ENCODE data around the gene ZYG11B. TPM values are rescaled to one million over a fixed set of nuclear protein-coding genes. Genes with fewer than 3 reads are reported as not detected.

ZYG11B gene
- total and polyA plus RNA-seq, 2 donors (not counting 1 experiment from before 2014, with no cell fraction given), result 3.6 to 22.3 TPM

- Histone ChIP-seq H3K27me3 (replicated peaks in 1 of 4; ENCODE audit: control extremely low read depth in 1 of 4, control insufficient read depth in 3 of 4, insufficient read depth in 4 of 4, low read length in 3 of 4) (no peaks in the 10 kb centered on the region), H3K4me3 (ENCODE audit: control extremely low read depth in 1 of 5, extremely low read depth in 1 of 5, insufficient read depth in 1 of 5, low read depth in 2 of 5, low read length in 4 of 5) (no peak overlapping the region), H3K27ac (ENCODE audit: low read length in 2 of 2) (no peak overlapping the region), H4K20me1 (ENCODE audit: control insufficient read depth, insufficient read depth, low read length, poor library complexity, severe bottlenecking) (peaks cover 6% of the 10 kb centered on the region), H3K4me1 (ENCODE audit: control insufficient read depth in 2 of 2, insufficient read depth in 2 of 2, low read length in 2 of 2) (no peaks in the 10 kb centered on the region), H3K36me3 (replicated peaks in 1 of 2; ENCODE audit: control extremely low read depth in 1 of 2, control insufficient read depth in 1 of 2, extremely low read depth in 1 of 2, insufficient read depth in 2 of 2, low read length in 1 of 2) (no peaks in the 10 kb centered on the region), H3K9me3 (ENCODE audit: control extremely low read depth in 1 of 3, control insufficient read depth in 2 of 3, insufficient read depth in 1 of 3, low read length in 2 of 3) (peaks cover 0 to 6% (median 0%) of the 10 kb centered on the region in 3 donors), H3K9ac (ENCODE audit: low read length) (no peak overlapping the region), H3K79me2 (ENCODE audit: control insufficient read depth, insufficient read depth, low read length) (peaks cover 38% of the 10 kb centered on the region), H2AFZ (ENCODE audit: insufficient read depth, low read depth, low read length, poor library complexity, severe bottlenecking) (no peak overlapping the region), H3K4me2 (replicated peaks; ENCODE audit: low read depth, low read length, poor library complexity, severe bottlenecking) (no peak overlapping the region)
- no peaks in the 10 kb centered on the region for H3K9me3 Mint-ChIP-seq (ENCODE audit: insufficient read depth)
- no peak overlapping the region for H3K27ac Mint-ChIP-seq
- ChIA-PET CTCF (no interaction called here), POLR2A (interaction anchor here (0.7 kb wide), 1 partner anchor 1366 kb away, joined by 3 read pairs; no protein-coding TSS in a partner anchor)
- H3K4me3 Mint-ChIP-seq, result no peak overlapping the region
- TF ChIP-seq CTCF (IDR thresholded peaks at IDR 0.05) (no peak), EZH2 (IDR thresholded peaks at IDR 0.05; ENCODE audit: borderline replicate concordance, insufficient read depth, low read depth, low read length, poor library complexity, severe bottlenecking) (no peak)
- no peaks in the 10 kb centered on the region for H3K27me3 Mint-ChIP-seq
- H3K4me1 Mint-ChIP-seq, result peaks cover 13% of the 10 kb centered on the region
- DNase-seq, result no peak
- WGBS (ENCODE audit: insufficient coverage), result no CpG with 5 or more reads among the region's 4 CpGs
- intact Hi-C loops (cut with micrococcal nuclease), result no loop called here
- ATAC-seq (ENCODE audit: low read depth), result no peak
These were observed 13.6 kb downstream of the ZYG11B start for GRCh38 chr1:52739699-52740467.

DNA sequence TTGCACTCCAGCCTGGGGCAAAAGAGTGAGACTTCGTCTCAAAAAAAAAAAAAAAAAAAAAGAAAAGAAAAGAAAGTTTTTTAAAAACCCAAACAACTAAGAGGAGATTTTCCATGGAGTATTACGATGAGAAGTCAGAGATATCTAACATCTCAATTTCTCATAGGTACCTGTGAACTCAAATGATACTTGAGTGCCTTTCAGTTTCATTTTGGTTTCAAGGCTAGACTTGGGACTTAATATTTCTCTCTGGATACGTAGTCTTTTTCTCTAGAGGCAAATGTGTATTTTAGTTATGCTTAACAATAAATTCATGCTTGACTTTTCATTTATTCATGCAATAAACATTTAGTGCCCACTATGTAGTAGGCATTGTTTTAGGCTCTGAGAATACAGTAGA lies 15.0 kb downstream of the ZYG11B start:
- DNase-seq (no peak), ATAC-seq (ENCODE audit: low read depth) (no peak)
- H3K4me3 Mint-ChIP-seq, result no peak overlapping the region
- Histone ChIP-seq H3K4me3 (ENCODE audit: control extremely low read depth in 1 of 5, extremely low read depth in 1 of 5, insufficient read depth in 1 of 5, low read depth in 2 of 5, low read length in 4 of 5) (no peak overlapping the region), H3K9me3 (ENCODE audit: control extremely low read depth in 1 of 3, control insufficient read depth in 2 of 3, insufficient read depth in 1 of 3, low read length in 2 of 3) (peaks cover 0 to 6% (median 0%) of the 10 kb centered on the region in 3 donors), H3K27ac (ENCODE audit: low read length in 2 of 2) (no peak overlapping the region), H3K4me1 (ENCODE audit: control insufficient read depth in 2 of 2, insufficient read depth in 2 of 2, low read length in 2 of 2) (no peaks in the 10 kb centered on the region), H2AFZ (ENCODE audit: insufficient read depth, low read depth, low read length, poor library complexity, severe bottlenecking) (no peak overlapping the region), H3K36me3 (replicated peaks in 1 of 2; ENCODE audit: control extremely low read depth in 1 of 2, control insufficient read depth in 1 of 2, extremely low read depth in 1 of 2, insufficient read depth in 2 of 2, low read length in 1 of 2) (no peaks in the 10 kb centered on the region), H3K27me3 (replicated peaks in 1 of 4; ENCODE audit: control extremely low read depth in 1 of 4, control insufficient read depth in 3 of 4, insufficient read depth in 4 of 4, low read length in 3 of 4) (no peaks in the 10 kb centered on the region), H3K79me2 (ENCODE audit: control insufficient read depth, insufficient read depth, low read length) (peaks cover 41% of the 10 kb centered on the region), H3K4me2 (replicated peaks; ENCODE audit: low read depth, low read length, poor library complexity, severe bottlenecking) (no peak overlapping the region), H4K20me1 (ENCODE audit: control insufficient read depth, insufficient read depth, low read length, poor library complexity, severe bottlenecking) (peaks cover 6% of the 10 kb centered on the region), H3K9ac (ENCODE audit: low read length) (no peak overlapping the region)
- ChIA-PET CTCF (interaction anchor here (0.5 kb wide), 1 partner anchor 10 kb away, joined by 3 read pairs; no protein-coding TSS in a partner anchor), POLR2A (no interaction called here)
- intact Hi-C loops (cut with micrococcal nuclease), result no loop called here
- WGBS (ENCODE audit: insufficient coverage), result no CpG with 5 or more reads among the region's 3 CpGs
- H3K4me1 Mint-ChIP-seq, result peaks cover 16% of the 10 kb centered on the region
- TF ChIP-seq EZH2 (IDR thresholded peaks at IDR 0.05; ENCODE audit: borderline replicate concordance, insufficient read depth, low read depth, low read length, poor library complexity, severe bottlenecking) (no peak), CTCF (IDR thresholded peaks at IDR 0.05) (no peak)
- H3K27ac Mint-ChIP-seq, result no peak overlapping the region
- no peaks in the 10 kb centered on the region for H3K27me3 Mint-ChIP-seq
- H3K9me3 Mint-ChIP-seq (ENCODE audit: insufficient read depth), result no peaks in the 10 kb centered on the region
